Kidney (tissue), 14 donors: ENCODE data around the gene THAP11. TPM values are rescaled to one million over a fixed set of nuclear protein-coding genes. Genes with fewer than 3 reads are reported as not detected.

Experiments used
- DNase-seq, 5 donors: peaks; one replicate each; pipeline ENCODE4 v3.0.0-alpha.2; 2013 to 2020
- FAIRE-seq: peaks from 2 replicates; lab custom pipeline; 2012; peaks lifted over from hg19 to GRCh38; lab: Jason Lieb, UNC
- H3K27ac ChIP-seq, 2 donors: one replicate each; pipeline ENCODE4 v1.7.0; 2013; ENCODE audit warnings: low read depth in 2 of 2, low read length in 2 of 2, inconsistent platforms in 1 of 2
- H3K27me3 ChIP-seq: one replicate; pipeline ENCODE4 v1.7.1; 2013; ENCODE audit warnings: low read length, inconsistent platforms; ENCODE audit not compliant: control insufficient read depth, insufficient read depth
- H3K36me3 ChIP-seq, 3 donors: one replicate each; pipeline versions ENCODE4 v1.7.0 to v1.7.1; 2013; ENCODE audit warnings: low read length in 3 of 3, control low read depth in 1 of 3, inconsistent platforms in 1 of 3; ENCODE audit not compliant: insufficient read depth in 3 of 3, control insufficient read depth in 2 of 3
- H3K4me1 ChIP-seq, 3 donors: one replicate each; pipeline versions ENCODE4 v1.7.0 to v1.7.1; 2013; ENCODE audit warnings: low read length in 3 of 3, inconsistent platforms in 1 of 3, low read depth in 1 of 3; ENCODE audit not compliant: control insufficient read depth in 2 of 3, insufficient read depth in 2 of 3
- H3K4me3 ChIP-seq, 3 donors: one replicate each; pipeline versions ENCODE4 v1.7.0 to v1.8.1; 2013; ENCODE audit warnings: low read length in 3 of 3, control low read depth in 1 of 3, inconsistent platforms in 1 of 3
- H3K9ac ChIP-seq, 3 donors: one replicate each; pipeline versions ENCODE4 v1.7.0 to v1.7.1; 2013; ENCODE audit warnings: low read length in 3 of 3, control low read depth in 1 of 3, inconsistent platforms in 1 of 3
- H3K9me3 ChIP-seq, 3 donors: one replicate each; pipeline versions ENCODE4 v1.7.0 to v1.7.1; 2013; ENCODE audit warnings: low read length in 3 of 3, control low read depth in 1 of 3, inconsistent platforms in 1 of 3; ENCODE audit not compliant: control insufficient read depth in 2 of 3, insufficient read depth in 1 of 3
- intact Hi-C: fragments of 100-400 bp; cut with DNase I; formaldehyde crosslinking; loops from one replicate; pipeline ENCODE4 v1.11.1; 2022
- polyA plus RNA-seq: library from polyadenylated mRNA; stranded (reverse); fragments of 350-450 nt; fragmentation: Illumina TruSeq; extraction: RNeasy Lipid Tissue Mini Kit (QIAGEN cat#74804); gene quantifications from one replicate; pipeline ENCODE4 v1.2.3, GENCODE V29; 2014; ENCODE audit warnings: low read depth, low replicate concordance; ENCODE audit not compliant: insufficient read depth
- total RNA-seq: library from RNA; stranded (reverse); fragmentation: NEBNext Ultra II Directional; extraction: Animal tissue kit (Norgen Biotek cat#: 25700); gene quantifications from one replicate; pipeline ENCODE4 v1.2.1, GENCODE V29; 2021
- TF ChIP-seq, protein P1 (sequence below): IDR thresholded peaks from 3 replicates; pipeline ENCODE4 v1.5.1; 2012; ENCODE audit warnings: mild to moderate bottlenecking, moderate library complexity, borderline replicate concordance; ENCODE audit not compliant: insufficient read depth; ENCODE audit errors: extremely low read depth
- donor health status: control.
- donor health status: control.
- donor health status: control.
- donor health status: control.
- donor health status: control.
- donor health status: DM: yes; HTN: yes; CAD: no.
- donor health status: Normal renal cell carcinoma (clear cell type).

Gene THAP11
- total and polyA plus RNA-seq, 2 donors from 2014 or later, result 21.4 to 27.0 TPM

DNA sequence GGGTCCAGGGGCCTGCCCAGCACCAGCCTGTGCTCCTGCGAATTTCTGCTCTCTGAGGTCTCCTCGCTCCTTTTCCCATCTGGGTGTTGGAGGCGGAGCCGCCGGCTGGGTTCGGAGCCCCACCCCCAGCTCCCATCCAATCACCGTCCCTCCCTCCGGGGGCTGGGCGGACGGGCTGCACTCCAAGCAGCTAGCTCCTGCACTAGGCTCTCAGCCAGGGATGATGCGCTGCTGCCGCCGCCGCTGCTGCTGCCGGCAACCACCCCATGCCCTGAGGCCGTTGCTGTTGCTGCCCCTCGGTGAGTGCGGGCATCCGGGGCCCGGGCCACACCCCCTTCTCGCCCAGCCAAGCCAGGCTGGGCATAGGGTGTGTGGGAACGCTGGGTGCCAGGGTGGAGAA lies 42.6 kb downstream of the THAP11 start, which contains the start of gene NRN1L:
Gene NRN1L, plus strand, starts transcription at position 202 of the 400 bp plus-strand sequence. Its CDS starts 19 bp downstream, at position 221.
- H3K9me3 ChIP-seq, result no peaks in the 10 kb centered on the region
- H3K27ac ChIP-seq, result no peak within 1 kb of the TSS
- DNase-seq (peak; percentile 80 to 96 (median 88)), FAIRE-seq (no peak)
- H3K9ac ChIP-seq, result no peak within 1 kb of the TSS
- TF ChIP-seq, protein P1, sequence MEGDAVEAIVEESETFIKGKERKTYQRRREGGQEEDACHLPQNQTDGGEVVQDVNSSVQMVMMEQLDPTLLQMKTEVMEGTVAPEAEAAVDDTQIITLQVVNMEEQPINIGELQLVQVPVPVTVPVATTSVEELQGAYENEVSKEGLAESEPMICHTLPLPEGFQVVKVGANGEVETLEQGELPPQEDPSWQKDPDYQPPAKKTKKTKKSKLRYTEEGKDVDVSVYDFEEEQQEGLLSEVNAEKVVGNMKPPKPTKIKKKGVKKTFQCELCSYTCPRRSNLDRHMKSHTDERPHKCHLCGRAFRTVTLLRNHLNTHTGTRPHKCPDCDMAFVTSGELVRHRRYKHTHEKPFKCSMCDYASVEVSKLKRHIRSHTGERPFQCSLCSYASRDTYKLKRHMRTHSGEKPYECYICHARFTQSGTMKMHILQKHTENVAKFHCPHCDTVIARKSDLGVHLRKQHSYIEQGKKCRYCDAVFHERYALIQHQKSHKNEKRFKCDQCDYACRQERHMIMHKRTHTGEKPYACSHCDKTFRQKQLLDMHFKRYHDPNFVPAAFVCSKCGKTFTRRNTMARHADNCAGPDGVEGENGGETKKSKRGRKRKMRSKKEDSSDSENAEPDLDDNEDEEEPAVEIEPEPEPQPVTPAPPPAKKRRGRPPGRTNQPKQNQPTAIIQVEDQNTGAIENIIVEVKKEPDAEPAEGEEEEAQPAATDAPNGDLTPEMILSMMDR, result no peak
- intact Hi-C loops, result no loop called here
- H3K27me3 ChIP-seq, result no peaks in the 10 kb centered on the region
- H3K4me3 ChIP-seq, result no peak within 1 kb of the TSS
- no peaks in the 10 kb centered on the region for H3K4me1 ChIP-seq
- peaks cover 0 to 41% (median 29%) of the 10 kb centered on the region in 3 donors for H3K36me3 ChIP-seq

DNA sequence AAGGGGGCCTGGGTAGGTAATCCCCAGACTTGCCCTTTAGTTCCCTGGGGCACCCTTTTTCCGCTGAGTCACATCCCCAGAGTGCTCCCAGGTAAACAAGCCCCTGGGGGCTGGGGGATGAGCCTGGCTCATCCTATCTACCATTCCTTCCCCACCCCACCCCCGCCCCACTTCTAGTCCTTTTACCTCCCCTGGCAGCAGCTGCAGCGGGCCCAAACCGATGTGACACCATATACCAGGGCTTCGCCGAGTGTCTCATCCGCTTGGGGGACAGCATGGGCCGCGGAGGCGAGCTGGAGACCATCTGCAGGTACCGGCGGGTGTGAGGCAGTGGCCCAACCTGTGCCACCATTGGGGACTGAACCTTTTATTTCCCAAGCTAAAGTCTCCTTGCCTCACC lies 43.4 kb downstream of the THAP11 start:
- TF ChIP-seq, protein P1, result no peak
- Histone ChIP-seq H3K4me3 (no peak overlapping the region), H3K27me3 (no peaks in the 10 kb centered on the region), H3K9ac (no peak overlapping the region), H3K36me3 (peaks cover 0 to 33% (median 21%) of the 10 kb centered on the region in 3 donors), H3K9me3 (no peaks in the 10 kb centered on the region), H3K4me1 (no peaks in the 10 kb centered on the region), H3K27ac (no peak overlapping the region)
- FAIRE-seq, result no peak
- intact Hi-C loops, result no loop called here
- no peak for DNase-seq

DNA sequence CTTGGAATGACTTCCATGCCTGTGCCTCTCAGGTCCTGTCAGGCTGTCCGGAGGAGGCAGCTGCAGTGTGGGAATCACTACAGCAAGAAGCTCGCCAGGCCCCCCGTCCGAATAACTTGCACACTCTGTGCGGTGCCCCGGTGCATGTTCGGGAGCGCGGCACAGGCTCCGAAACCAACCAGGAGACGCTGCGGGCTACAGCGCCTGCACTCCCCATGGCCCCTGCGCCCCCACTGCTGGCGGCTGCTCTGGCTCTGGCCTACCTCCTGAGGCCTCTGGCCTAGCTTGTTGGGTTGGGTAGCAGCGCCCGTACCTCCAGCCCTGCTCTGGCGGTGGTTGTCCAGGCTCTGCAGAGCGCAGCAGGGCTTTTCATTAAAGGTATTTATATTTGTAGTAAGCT lies 43.9 kb downstream of the THAP11 start:
- TF ChIP-seq, protein P1, result no peak
- intact Hi-C loops, result no loop called here
- peak in 1 of 5 donors; percentile 65 for DNase-seq
- Histone ChIP-seq H3K27me3 (no peaks in the 10 kb centered on the region), H3K9ac (no peak overlapping the region), H3K4me3 (no peak overlapping the region), H3K27ac (no peak overlapping the region), H3K9me3 (no peaks in the 10 kb centered on the region), H3K4me1 (no peaks in the 10 kb centered on the region), H3K36me3 (peaks cover 0 to 29% (median 17%) of the 10 kb centered on the region in 3 donors)
- FAIRE-seq, result no peak

DNA sequence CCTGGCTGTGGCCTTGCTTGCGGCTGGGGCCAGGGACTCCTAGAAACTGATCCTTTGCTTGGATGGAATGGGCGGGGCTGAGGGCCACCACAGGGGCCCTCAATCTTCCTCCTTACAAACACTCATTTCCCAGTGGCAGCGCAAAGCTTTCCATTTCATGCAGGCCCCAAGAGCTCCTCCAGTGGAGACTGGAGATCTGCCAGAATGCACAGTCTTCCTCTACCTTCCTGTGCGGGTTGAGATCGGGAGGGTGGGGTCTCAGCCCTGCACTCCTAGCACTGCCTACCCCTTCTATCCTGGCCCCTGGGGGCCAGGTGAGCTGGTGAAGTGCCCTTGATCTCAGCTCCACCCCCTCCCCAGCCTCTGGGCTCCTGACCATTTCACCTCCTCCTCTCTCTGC lies 44.3 kb downstream of the THAP11 start:
- H3K36me3 ChIP-seq, result peaks cover 0 to 24% (median 13%) of the 10 kb centered on the region in 3 donors
- intact Hi-C loops, result no loop called here
- TF ChIP-seq, protein P1, result no peak

More for the DNA sequence above, 44.3 kb downstream of the THAP11 start:
- Histone ChIP-seq H3K27me3 (no peaks in the 10 kb centered on the region), H3K9ac (no peak overlapping the region), H3K9me3 (no peaks in the 10 kb centered on the region), H3K4me3 (no peak overlapping the region), H3K27ac (no peak overlapping the region), H3K4me1 (no peaks in the 10 kb centered on the region)
- FAIRE-seq, result no peak
- no peak for DNase-seq
